ENCODE results near the gene NBPF20.
"Not testable (repeated sequence)": the region's sequence is repeated elsewhere in the genome, so short reads cannot be mapped to it uniquely, and the experiment has no call there.

DNA sequence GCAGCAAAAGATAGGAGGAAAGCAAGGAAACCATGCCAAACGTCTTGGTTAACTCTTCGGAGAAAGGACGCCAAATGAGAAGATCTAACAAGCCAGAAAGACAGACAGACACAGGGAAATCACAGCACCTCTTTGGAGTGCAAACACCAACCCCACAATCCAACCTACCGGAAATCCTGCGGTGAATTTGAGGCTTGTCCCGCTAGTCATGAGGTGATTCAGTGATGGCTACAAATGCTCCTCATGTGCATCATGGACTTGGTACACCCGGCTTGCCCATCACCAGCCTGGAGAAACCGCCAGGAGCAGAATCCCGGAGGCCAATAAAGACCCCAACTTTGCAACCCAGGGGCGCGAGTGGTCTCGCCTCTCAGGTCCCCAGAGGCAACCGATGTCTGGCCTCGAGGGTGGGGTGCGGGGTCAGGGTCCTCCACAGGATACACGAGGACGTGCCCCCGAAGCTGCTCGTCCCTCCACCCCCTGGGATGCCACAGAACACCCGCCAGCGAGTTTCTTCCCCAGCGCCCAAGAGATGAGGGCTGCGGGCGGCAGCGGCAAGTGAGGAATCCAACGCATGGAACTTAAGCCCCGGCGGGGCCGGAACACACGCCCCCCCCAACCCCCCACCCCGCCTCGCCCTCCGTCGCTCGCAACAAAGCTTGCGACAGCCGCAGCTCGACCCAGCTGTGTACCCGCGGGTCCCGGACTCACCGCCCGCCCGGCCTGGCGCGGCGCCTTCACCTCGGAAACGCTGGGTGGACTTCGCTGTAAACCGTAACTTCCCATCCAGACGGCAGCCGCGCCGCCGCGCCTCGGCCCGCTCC is 579 bp downstream of the NBPF20 start:
- TF ChIP-seq POLR2A (IDR thresholded peaks at IDR 0.05), result not testable (repeated sequence)
- TF ChIP-seq, protein P1, sequence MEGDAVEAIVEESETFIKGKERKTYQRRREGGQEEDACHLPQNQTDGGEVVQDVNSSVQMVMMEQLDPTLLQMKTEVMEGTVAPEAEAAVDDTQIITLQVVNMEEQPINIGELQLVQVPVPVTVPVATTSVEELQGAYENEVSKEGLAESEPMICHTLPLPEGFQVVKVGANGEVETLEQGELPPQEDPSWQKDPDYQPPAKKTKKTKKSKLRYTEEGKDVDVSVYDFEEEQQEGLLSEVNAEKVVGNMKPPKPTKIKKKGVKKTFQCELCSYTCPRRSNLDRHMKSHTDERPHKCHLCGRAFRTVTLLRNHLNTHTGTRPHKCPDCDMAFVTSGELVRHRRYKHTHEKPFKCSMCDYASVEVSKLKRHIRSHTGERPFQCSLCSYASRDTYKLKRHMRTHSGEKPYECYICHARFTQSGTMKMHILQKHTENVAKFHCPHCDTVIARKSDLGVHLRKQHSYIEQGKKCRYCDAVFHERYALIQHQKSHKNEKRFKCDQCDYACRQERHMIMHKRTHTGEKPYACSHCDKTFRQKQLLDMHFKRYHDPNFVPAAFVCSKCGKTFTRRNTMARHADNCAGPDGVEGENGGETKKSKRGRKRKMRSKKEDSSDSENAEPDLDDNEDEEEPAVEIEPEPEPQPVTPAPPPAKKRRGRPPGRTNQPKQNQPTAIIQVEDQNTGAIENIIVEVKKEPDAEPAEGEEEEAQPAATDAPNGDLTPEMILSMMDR (IDR thresholded peaks at IDR 0.05 in 4 of 5, conservative IDR thresholded peaks at IDR 0.05 in 1 of 5), result not testable (repeated sequence)
